Ureter (tissue), 1 donor: ENCODE results near the gene SHROOM2. TPM values are rescaled to one million over a fixed set of nuclear protein-coding genes. Genes with fewer than 3 reads are reported as not detected.
A peak's percentile ranks its signal among the peaks of the same experiment; 100 is the strongest.

Source experiments
- DNase-seq: peaks from one replicate; pipeline ENCODE4 v3.0.0-alpha.2; 2020; ENCODE audit warnings: low spot score
- total RNA-seq: library from RNA; stranded (reverse); gene quantifications from one replicate; pipeline ENCODE4 v1.2.4, GENCODE V29; 2023
- donor health status: DM: yes; HTN: yes; CAD: no.

SHROOM2 gene
- total RNA-seq, 1 donor from 2014 or later: 17.5 TPM

DNA sequence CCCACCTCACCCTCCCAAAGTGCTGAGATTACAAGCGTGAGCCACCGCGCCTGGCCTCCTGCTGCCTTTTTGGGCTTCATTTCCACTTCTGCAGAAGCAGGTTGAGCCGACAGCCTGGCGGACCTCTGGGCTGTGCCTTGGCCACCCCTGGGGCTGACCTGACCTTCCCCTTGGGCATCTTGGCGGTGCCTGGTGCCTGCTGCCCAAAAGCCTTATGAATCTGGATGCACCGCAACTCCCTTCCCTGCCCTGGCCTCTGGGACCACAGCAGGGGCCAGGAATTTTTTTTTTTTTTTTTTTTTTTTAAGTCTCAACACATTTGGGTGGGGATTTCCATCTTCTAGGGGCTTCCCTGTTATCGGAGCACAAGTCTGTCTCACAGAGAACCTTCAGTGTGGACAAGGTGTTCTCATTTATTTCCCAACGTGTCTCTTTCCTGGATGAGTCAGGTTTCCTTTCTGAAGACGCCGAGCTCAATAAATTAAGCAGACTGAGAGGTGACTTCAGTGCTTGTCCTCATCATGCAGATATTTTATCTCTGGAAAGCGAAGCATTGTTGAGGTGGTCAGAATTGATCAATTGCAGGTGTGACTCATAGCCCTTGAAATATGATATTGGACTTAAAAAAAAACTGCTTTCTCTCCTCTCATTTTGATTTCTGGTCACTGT is 79.7 kb downstream of the SHROOM2 start:
- no peak for DNase-seq

DNA sequence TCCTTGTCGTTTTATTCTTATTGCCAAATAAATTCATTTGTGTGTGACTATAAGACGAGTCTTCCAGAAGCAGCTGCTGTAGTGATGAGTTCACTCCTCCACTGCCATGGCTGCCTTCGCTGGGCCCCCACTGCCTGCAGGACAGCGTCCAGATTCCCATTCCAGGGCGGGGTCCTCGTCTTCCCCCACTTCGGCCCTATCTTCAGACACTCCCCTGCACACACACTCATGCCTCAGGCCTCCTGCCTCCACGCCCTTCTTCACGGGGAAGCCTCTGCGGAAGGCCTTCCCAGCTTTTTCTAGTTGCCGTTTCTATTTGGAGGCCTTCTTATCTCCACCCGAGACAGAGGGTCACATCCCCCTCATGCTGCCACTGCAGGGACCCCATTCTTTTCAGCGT is 80.4 kb downstream of the SHROOM2 start:
- DNase-seq: no peak

DNA sequence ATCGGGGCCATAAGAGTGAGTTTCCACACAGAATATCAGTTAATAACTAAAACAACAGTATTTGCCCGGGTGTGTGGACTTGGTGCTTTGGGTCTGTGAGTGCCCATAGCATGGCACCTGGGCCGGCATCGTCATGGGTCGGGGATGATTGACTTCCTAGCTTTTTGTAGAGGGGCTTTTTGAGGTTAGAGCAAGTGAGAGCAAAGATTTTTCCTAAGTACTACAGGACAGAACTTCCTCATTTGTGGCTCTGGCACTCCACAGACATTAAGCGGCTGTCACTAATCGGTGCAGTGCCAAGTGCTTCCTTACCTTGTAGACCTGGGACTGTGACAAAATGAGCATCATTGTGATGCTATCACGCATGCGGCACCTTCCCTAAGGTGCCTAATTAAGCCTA is 81.0 kb downstream of the SHROOM2 start:
- DNase-seq: no peak

DNA sequence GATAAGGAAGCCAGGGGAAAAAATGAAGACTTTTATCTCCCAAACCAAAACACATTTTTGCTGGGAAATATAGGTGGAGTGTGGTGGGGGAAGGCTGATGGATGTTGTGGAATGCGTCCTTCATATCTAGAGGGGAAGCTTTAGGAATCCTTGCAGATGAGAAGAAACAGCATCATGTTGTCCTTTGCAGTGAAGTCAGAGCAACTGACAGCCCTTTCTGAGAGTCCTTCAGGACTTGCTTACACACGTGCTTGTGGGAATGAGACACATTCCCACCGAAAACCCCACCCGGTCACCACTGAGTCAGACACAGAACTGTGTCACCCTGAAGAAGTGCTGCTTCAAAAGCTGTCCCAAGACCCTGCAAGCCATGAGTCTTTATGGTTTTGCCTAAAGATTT is 81.5 kb downstream of the SHROOM2 start:
- no peak for DNase-seq

DNA sequence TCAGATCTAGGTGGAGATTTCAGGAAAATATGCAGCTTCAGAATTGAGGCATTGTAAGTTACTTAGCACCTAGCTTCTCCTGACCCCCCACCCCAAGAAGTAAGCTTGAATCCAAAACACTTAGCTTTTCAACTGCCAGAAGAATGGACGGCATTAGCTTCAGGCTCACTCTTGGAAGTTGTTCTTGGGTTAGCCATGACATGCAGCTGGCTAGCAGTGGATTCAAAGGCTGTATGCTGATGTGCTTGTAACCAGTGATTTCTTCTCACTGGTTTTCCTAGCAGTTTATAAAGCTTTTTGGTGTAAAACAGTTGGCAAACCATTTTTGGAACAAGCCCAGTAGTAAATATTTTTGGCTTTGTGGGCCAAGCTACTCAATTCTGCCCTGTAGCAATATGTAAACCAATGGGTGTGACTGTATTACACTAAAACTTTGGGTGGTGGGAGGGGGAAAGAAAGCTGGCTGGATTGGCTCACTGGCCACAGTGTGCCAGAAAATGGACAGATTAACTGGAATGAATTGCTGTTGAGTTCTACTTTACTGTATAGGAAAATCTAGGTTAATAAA is 85.6 kb downstream of the SHROOM2 start:
- DNase-seq: no peak

DNA sequence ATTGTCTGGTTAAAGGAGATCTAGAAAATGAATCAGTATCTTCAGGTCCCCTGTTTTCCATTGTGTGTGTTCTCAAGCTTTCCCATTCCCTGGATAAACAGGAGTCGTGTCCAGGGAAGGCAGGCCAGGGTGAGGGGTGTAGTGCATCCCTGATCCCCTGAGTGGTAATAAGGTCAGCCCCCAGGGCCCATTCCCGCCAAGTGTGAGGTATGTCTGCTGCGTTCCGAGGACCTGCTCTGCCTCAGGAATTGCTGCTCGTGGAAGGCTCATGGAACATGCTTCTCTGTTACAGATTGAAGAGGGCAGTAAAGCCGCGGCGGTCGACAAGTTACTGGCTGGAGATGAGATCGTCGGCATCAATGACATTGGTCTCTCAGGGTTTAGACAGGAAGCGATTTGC is 87.1 kb downstream of the SHROOM2 start:
- DNase-seq: no peak

DNA sequence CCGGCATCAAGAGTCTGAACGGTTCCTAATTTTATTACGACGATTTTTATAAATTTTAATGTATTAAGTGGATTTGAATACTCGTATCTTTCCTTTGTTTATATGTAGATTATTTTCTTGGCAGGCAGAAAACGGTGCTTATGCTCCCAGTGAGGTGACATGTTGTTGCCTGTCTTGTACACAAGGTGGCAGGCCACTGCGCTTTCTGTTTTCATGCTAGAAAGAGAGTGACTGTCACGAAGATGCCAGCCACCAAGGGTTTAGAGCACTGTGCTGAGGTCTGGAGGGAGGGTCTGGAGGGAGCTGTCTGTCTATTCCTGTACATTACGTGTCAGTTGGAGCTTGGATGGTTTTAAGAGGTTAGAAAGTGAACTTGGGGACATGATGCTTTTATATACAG is 87.7 kb downstream of the SHROOM2 start:
- no peak for DNase-seq

DNA sequence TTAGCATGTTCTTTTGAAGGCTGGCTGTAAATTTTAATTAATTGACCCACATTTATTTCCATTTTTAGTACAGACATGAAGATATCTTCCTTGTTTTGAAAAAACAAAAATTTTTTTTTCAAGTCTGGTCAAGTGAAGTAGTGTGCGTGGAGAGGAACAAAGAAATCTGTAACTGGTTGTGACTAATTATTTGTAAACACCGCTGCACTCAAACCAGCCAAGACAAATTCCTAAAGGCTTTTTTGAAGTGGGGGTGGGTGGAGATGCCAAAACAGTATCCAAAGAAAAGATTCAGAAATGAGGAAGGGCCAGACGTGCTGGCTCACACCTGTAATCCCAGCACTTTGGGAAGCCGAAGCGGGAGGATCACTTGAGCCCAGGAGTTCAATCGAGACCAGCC is 88.3 kb downstream of the SHROOM2 start:
- DNase-seq: no peak

DNA sequence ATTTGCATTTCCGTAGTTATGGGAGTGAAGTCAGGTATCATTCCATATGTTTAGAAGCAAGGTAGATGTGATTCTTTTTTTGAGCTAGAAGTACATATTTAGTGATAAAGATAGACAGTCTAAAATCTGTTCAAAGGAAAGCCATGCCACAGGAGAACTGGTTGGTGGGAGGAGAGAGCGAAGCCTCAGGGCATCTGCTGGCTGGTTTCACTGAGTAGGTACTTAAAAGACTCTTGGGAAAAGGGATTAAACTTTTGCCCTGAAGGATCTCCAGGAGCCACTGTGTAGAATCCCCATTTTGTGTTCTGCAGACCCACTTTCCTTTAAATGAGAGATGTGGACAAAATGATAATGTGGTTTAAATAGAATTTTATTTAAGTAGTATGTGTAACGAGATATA is 89.6 kb downstream of the SHROOM2 start:
- DNase-seq: no peak

DNA sequence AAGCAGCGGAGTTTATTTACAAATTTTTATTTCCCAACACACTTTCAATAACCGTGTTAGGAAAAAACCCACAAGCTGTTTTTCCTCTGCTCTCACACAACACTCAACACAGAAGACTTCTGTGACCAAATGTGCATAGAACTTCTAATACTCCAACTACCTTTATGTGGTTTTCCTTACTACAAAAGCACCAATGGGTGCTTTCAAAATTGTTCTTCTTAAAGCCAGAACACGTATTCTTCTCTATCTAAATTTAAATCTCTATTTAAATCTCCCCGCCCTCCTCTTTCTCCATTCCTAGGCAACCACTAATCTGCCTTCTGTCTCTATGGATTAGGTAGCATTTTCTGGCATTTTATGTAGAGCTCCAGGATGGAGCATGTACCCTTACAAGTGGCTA is 90.0 kb downstream of the SHROOM2 start:
- DNase-seq: no peak

DNA sequence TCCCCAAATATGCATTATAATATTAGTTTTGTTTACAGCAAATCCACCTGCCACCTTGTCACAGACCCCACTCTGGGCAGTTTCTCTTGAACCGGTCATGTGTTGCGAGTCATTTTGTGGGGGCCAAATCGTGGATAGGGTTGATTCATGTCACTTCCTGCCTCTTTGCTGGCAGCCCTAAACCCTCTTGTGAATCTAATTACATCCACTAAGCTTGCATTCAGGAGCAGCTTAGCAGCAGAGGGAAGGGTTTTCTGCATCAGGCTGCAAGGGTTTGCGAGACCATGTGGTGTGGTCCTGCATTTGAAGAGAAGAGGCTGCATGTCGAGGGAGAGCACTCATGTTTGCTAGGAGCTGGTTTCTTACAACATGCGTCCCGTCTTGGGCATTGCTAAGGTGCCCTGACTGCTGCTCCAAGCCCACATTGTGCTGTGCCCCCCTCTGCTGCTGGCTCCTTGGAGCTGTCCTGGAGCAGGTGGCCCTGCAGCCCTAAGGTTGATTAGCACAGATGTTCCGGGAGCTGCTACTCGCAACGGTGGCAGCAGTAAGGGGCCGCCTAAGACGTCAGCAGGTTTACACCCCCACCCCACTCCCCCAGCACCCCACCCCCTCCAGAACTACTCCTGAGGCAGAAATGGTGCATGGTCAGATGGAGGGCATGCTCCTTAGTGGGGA is 92.1 kb downstream of the SHROOM2 start:
- DNase-seq: no peak

DNA sequence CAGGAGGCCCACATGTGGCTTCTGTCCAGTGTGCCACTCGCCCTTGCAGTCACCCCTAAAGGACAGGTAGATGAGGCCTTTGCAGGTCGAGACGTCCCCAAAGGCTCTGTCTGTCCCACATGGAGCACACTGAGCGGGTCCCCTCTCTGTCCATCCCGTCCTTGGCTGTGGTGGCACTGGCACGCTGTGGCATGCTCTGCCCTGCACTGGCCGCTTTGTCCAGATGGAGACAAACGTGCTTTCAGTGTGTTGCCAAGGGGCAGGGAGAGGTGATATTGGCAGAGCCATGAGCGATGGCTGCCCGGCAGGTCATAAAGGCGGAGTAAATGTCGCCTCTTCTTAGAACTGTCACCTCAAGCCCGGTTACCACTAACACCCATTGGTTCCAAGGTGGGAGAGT is 94.0 kb downstream of the SHROOM2 start:
- DNase-seq: no peak

DNA sequence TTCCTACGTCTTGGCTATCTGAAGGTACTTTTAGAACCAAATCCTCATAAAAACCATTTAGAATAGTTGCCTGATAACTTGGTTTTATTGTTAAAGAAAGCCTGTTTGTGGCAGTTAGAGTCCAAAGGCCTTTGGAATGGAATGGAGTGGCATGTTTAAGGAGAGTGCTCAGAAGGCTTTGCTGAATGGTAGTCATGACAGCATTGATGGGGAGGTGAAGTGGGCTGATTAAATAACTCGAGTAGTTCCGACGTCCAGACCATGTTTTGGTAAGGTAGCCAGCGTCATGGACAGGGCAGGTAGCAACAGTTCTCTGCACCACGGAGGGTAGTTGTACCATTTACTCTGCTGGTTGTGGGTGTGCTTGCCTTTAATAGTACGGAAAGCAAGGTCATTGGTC is 94.6 kb downstream of the SHROOM2 start:
- DNase-seq: no peak

DNA sequence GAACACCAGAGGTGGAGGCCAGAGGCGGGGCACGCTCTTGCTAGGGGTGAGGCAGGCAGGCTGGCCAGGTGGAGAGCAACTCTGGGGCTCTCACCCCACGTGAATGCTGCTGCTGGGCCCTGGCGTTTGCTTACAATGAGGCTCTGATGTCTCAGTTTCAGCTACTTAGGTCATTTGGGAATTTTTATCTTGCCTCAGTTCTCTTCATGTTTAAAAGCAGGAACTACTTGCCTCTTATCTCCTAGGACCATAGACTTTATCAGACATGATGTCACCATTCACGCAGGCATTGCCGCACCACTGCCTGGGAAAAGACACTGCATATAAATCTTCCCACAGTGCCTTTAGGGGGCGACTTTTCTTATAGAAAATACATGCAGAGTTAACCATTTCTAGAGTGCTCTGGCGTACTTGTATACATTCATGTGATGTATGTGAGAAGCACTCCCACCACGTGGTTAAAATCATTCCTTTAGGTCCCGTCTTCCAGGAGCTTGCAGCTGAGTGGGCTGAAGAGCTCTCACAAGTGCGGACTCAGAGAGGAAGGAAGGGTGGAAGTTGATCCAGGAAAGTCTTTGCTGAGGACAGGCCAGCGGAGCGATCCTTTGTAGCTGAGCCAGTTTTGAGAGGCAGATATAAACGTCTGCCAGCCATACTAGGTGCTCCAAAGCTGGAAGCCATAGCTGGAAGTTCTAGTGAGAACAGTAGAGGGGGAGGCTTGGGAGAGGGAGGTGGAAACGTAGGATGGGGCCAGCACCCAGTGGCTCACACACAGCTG is 96.6 kb downstream of the SHROOM2 start:
- DNase-seq: no peak

DNA sequence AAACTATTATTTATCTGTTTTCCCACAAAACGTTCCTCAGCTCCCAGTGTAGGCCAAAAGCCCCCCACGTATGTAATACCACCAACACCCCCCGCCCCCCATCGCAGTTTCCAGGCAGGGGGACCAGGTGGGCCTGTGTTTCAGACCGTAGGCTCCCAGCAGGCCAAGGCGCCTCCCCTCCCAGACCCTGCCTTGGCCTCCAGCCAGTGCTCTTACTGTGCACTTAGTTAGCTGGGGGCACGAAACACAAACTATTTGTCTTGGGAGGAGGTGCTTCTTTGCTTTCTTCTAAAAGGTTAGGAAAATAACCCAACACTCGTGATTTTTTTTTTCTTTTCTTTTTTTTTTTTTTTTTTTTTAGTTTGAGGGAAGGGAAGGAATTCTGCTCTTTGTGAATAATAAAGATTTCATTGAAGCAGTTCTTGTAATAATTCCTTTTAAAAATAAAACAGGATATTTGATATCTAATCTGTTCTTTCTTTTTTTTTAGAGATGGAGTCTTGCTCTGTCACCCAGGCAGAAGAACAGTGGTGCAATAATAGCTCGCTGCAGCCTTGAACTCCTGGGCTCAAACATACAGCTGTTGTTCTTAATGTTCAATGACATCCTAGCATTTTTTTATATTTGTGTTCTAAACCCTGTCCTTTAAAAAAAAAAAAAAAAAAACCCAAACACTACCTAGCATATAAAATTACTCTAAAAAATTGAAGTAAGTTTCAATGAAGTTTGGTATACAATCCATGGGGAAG is 98.0 kb downstream of the SHROOM2 start:
- no peak for DNase-seq

DNA sequence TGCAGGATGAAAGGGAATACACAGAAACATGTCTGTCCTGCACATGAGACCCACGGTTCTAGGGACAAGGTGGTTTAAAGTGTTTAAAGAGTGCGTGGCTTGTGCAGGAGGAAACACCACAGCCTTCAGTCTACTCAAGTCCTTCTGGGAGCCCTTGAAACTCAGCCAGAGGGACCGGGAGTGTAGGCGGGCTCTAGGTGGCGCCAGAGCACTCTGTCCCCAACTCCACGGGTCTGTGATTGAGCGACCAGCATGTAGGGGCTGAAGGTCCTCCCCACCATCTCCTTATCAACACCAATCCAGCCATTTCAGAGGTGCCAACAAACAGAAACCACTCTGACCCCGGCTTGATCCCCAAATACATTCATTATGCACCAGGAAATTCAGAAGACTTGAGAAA is 98.9 kb downstream of the SHROOM2 start:
- DNase-seq: peak; percentile 58

DNA sequence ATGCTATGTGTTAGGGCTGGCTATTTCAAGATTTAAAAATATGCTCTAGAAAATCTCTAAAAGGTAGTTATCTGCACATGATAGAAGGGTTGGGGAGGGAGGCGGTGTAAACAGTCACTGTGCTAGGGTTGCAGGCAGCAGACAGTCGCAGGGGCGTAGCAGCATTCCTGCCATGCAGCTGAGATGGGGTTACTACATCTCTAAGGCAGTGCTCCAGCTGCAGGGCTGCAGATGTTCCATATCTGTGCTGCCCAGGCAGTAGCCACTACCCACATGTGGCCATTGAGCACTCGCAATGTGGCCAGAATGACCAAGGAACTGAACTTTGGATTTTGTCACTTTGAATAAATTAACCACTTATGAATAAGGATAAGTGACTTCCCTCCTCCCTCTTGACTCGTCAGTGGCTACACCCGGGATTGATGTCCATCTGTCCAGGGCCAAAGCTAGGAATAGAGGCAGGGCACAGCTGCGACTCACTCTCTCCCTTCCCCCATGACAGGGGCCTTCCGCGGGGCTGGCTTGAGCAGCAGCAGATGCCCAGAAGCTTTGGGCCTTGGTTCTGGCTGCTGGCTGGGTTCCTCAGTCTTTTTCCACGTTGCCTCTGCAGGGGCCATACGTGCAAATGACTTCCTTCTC is 101.5 kb downstream of the SHROOM2 start:
- no peak for DNase-seq

DNA sequence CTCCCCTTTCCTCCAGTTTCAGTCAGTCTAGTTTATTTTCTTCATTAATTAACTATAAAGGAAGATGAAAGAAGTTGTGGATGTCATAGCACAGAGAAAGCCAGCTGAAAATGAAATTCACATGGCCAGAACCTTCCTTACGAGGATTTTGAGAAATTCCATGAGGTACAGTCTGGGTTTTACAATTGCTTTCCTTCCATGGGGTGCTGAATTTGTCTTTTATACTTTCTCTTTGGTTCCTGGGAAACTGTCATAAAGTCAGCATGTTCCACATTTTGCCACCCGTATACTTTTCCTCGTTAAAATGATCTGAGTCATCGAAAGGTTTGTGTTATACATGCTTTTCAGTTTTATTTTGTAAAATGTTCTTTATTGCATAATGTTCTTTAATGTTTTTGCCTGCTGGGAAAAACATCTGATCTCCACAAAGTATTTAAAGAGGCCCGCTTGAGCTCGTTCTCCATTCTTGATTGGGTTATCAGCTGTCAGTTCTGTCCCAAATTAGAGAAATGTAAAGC is 102.8 kb downstream of the SHROOM2 start:
- no peak for DNase-seq

DNA sequence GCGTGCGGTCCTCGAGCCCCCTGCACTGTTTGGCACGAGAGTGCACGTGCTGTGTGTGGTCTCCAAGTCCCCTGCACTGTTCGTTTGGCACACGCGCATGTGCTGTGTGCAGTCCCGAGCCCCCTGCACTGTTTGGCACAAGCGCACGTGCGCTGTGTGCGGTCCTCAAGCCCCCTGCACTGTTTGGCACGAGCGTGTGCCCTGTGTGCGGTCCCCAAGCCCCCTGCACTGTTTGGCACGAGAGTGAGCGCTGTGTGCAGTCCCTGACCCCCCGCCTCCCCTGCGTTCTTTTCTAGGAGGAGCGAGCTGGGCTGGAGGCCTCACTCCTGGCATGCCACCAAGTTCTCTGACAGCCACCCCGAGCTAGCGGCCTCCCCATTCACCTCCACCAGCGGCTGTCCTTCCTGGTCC is 104.5 kb downstream of the SHROOM2 start:
- DNase-seq: no peak

DNA sequence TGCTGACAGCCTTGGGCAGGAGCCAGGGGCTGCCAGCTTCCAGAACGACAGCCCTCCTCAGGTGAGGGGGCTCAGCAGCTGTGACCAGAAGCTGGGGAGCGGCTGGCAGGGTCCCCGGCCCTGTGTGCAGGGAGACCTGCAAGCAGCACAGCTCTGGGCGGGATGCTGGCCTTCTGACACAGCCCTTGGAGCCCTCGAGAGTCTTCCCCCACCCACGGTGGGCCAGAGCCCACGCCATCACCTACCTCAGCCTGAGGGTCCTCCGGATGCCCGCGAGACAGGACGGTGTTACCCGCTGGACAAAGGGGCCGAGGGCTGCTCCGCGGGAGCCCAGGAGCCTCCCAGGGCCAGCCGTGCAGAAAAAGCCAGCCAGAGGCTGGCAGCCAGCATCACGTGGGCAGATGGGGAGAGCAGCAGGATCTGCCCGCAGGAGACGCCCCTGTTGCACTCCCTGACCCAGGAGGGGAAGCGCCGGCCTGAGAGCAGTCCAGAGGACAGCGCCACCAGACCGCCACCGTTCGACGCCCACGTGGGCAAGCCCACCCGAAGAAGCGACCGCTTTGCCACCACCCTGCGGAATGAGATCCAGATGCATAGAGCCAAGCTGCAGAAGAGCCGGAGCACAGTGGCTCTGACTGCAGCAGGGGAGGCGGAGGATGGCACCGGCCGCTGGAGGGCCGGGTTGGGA is 109.1 kb downstream of the SHROOM2 start:
- no peak for DNase-seq

DNA sequence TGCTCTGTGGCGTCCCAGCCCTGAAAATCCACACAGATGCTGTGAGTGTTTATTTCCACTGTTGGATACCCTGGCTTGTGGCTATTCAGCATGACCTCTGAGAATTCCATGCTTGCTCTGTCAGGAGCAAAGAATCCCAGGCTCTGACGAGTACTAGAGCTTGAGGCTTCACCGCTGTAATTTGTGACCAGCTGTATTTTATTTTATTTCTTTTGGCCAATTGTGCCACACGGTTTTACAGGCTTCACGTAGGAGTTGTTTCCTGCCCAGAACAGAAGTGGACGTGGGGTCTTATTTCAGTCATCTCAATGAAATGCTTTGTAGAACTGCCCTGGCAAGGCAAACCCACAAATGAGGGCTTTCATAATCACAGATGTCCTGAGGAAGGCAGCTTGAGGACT is 111.5 kb downstream of the SHROOM2 start:
- DNase-seq: no peak
